GM21576 (cell line): ENCODE results near the gene SYT14.
"Not testable (repeated sequence)": the region's sequence is repeated elsewhere in the genome, so short reads cannot be mapped to it uniquely, and the experiment has no call there.

ENCODE experiments used
- ATAC-seq: cut with Tn5 transposase; IDR thresholded peaks from one replicate; pipeline ENCODE4 v1.9.1; 2021; ENCODE audit warnings: mild to moderate bottlenecking, moderate library complexity; ENCODE audit not compliant: unreplicated experiment

The SYT14 gene

DNA sequence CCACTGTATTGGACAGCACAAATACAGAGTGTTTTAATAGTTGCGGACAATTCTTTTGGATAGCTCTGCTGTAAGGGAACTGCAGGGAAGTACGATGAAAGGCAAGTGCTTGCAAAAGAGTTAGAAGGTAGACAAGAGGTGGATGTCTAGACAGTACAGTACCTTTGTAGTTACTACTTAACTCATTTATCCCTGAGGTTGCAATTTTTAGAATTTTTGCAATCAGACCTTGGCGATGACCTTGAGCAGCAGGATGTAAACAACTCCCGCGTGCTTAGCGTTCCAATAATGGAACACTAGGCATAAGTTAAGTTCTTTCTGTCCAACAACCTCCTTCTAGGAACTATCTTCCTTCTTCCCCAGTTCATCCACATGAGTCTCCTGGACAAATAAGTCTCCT is 1.9 kb upstream of the SYT14 start:
- no peak for ATAC-seq

DNA sequence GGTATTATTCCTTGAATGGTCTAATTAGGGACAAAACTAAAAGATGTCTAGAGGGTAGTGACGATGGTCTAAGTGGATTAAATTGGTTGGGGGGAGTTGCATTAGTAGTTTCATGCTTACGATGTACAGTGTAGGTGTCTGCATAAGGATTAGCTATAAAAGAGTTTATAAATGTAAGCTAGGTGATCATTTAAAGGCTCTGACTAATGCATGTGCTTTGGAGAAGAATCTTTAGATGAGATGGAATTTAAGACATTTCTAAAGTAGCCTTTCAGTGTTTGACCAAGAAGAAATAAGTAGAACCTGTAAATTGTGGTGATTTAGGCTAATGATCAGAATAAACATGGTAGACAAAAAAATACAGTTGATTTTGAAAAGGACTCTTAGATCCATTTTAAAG is 7.4 kb downstream of the SYT14 start:
- ATAC-seq, result no peak

DNA sequence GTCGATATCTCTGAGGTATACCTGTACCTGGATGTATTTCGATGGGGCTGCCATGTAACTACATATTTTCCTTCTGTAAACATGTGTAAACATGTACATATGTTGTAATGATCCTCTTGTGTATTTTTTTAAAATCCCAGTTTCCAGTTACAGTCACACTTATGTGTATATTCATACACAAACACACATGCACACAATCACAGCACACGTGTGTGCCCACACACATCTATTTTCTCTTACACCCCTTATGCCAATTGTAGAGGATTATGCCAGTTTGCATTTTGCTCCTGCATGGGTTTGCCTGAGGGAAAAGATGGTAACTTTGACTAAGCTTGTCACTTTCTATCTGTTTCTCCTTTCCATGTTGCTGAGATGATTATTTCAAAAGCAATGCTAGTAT is 10.1 kb downstream of the SYT14 start:
- ATAC-seq, result no peak

DNA sequence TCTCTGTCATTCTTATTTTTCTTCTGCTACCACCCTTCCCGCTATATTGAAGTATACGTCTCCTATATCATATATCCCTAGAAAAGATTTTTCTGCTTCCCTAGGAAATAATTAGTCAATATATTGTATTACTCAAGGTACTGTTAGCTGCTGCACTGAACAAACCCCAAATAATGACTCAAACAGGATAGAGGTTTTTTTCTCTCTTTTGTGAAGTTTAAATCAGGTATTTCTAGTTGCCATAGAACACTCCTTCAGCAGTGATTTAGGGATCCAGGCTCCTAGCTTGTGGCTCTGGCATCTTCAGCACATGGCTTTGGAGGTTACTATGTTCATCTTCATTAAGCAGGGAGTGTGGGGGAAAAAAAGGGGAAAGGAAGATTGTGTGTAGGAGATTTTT is 18.1 kb downstream of the SYT14 start:
- ATAC-seq, result no peak

DNA sequence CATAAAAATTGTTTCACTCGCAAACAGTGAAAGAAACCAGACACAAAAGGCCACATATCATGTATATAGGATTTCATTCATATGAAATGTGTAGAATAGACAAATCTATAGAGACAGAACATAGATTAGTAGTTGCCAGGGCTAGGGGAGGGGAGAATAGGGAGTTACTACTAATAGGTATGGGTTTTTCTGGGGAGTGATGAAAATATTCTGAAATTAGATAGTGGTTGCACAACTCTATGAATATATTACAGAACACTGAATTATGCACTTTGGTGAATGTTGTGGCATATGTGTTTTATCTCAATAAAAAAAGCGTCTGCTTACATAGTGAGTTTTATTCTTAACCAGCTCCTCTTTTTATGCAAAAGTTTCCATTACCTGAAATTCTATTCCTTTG is 21.6 kb downstream of the SYT14 start:
- ATAC-seq, result no peak

DNA sequence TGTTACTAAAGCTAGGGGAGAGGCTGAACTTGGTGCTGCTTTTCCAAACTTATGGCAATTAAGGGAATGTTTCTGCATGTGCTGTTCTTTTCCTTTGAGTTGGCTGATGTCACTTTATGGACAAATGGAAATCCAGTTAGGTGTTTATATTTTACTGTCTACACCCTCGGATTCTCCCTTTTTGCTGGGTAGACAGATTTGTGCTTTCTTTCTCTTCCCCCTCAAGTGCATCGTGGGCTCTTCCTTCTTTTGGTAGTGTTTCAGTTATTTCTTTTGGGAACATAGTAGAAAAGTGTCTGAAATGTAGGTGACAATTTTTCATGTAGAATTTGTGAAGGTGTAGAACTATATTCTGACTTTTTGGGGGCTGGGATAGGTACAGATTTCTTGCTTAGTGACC is 22.9 kb downstream of the SYT14 start:
- no peak for ATAC-seq

DNA sequence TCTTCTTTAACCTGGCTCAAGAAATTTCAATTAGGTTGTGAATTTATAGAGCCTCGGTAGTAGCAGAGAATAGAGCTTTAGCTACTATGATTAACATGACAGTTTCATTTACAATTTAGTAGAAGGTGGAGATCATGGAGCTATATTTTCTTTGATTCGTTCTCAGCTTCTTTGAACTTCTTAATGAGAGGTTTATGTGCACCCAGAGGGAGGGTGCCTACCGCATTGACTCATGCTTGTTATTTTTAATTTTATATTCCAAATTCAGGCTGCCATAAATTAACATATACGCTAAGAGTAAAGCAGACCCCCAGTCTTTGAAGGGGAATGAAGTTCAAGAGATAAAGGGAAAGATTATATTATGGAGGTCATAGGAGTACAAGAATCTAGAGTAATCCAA is 24.4 kb downstream of the SYT14 start:
- ATAC-seq, result no peak

DNA sequence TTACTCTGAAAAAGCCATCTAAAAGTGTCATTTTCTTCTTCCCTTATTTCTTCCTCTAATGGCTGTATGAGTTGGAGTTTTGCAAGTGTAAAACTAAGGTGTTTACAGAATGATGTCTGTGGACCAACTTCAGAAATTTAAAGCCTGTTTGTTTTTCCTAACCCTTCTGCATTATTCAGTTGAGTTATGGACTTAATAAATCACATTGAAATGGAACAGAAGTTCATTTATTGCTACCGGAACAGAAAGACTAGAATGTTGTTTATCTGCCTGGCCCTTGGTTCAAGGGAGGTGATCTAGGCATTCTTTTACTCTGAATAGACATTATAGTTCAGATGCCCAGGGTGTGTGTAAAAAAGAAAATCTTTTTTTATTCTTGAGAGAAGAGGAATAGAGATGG is 24.8 kb downstream of the SYT14 start:
- no peak for ATAC-seq

DNA sequence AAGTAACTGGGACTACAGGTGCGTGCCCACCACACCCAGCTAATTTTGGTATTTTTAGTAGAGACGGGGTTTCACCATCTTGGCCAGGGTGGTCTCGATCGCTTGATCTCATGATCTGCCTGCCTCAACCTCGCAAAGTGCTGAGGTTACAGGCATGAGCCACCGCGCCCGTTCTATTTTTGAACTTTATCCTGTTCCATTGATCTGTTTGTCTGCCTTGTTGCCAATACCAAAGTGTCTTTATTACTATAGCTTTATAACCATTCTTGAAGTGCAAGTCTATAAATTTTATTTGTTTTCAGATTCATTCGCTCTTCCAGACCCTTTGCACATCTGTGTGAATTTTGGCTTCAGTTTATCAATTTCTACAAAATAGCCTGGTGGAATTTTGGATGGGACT is 28.0 kb downstream of the SYT14 start:
- no peak for ATAC-seq

DNA sequence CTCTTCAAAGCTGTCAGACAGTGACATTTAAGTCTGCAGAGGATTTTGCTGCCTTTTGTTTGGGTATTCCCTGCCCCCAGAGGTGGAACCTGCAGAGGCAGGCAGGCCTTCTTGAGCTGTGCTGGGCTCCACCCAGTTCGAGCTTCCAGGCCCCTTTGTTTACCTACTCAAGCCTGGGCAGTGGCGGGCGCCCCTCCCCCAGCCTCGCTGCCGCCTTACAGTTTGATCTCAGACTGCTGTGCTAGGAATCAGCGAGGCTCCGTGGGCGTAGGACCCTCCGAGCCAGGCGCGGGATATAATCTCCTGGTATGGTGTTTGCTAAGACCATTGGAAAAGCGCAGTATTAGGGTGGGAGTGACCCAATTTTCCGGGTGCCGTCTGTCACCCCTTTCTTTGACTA is 40.7 kb downstream of the SYT14 start:
- ATAC-seq, result not testable (repeated sequence)

DNA sequence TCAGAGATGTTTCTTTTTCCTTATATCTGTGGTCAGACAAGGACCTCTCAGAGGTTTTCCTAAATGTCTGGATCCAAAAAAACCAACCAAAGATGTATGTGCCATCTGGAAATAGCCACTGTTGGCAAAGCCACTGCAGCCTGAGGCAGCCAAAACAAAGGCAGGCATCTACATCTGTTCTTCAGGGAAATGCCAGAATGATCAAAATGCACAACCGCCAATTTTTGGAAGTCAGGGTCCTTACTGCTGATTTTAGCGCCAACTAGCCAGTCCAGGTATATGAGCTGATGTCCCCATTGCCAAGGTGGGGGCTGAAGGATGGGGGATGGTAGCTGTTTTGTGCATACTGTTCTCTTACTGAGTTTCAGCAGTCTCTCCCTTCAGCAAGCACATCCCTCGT is 45.9 kb downstream of the SYT14 start:
- ATAC-seq, result no peak

DNA sequence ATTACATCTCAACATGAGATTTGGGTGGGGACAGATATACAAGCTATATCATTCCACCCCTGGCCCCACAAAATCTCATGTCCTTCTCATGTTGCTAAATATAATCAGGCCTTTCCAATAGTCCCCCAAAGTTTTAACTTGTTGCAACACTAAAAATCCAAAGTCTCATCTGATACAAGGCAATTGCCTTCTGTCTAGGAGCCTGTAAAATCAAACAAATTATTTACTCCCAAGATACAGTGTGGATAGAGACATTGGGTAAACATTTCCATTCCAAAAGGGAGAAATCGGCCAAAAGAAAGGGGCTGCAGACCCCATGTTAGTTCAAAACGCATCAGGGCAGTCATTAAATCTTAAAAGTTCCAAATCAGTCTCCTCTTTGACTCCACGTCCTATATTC is 47.0 kb downstream of the SYT14 start:
- no peak for ATAC-seq

DNA sequence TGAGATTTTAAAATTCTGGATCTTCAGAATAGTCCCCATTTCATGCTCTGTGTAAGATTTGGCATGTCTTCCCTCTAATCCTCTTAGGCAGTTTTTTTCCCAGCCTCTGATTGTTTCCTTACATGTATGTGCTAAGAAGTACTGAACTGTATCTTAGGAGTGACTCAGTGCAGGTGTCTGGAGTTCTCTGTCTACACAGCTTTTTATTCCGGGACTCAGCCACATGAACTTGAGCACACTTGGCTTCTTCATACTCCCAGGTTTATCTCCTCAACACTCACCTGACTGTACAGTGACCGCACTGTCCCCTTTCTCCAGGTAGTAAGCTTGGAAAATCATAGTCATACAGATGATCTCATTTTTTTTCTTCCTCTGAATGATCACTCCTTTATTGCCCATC is 50.7 kb downstream of the SYT14 start:
- no peak for ATAC-seq

DNA sequence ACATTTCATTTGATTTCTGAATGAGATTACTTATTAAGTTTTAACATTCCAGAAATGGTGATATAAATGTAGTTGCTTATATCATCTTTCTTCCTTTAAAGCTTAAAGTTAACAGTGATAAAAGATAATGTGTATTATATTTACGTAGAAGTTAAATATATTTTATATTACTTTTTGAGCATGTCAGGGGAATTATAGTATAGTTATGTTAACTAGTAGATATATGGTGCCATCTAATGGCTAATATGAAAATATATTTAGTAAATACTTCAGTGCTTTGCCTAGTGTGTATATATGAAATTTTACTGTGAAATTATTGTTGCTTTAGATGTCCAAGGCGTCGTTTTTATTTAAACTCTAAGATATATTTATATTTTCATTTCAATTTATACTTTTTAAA is 51.5 kb downstream of the SYT14 start:
- no peak for ATAC-seq

DNA sequence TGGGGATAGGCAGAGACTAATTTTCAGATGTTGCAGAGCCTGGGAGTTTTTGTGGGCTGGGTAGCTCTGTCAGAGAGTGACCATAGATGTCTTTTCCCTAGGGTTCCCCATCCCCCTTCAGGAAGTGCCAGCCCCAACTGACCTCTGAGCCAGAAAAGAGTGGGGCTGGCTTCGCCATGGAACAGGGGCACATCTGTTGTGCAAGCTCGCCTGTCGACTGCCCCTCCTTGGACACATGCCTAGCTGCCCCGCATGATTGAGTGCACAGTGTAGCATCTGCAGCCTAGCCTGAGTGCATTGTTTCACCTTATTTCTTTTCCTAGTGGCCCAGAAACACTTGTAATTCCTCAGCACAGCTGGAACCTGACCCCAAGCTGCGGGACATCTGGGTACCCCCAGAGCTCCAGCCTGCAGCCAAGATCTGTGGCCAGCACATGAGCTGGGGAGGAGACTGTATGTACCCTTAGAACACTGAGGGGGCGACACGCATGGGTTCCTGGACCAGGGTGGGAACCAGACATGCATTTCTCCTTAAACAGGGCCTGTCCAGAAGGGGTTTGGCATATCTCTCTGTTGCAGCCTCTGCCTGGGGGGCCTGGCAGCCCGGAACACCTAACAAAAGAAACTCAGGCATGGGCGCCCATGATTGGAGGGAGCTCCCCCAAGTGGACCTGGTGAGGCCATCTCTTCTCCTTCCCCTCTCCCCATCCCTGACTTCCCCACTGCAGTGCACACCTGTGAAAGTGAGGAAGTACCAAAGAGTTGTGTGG is 55.2 kb downstream of the SYT14 start:
- no peak for ATAC-seq

DNA sequence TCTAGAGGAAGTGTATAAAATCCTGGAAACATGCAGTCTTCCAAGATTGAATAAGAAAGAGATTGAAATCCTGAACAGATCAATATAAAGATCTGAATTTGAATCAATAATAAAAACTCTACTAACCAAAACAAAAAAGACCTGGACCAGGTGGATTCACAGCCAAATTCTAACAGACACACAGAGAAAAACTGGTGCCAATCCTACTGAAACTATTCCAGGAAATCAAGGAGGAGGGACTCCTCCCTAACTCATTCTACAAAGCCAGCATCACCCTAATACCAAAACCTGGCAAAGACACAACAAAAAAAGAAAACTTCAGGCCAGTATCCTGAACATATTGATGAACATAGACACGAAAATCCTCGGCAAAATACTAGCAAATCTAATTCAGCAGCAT is 58.3 kb downstream of the SYT14 start:
- ATAC-seq, result no peak

DNA sequence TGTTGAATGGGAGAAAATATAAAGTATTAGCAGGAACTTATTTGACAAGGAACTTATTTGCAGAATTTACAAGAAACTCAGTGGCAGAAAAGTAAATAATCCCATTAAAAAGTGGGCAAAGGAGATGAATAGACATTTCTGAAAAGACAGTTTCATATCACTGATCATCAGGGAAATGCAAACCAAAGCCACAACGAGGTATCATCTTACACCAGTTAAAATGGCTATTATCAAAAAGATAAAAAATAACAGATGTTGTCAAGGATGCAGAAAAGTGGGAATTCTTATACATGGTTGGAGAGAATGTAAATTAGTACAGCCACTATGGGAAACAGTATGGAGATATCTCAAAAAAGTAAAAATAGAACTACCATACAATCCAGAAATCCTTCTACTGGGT is 61.0 kb downstream of the SYT14 start:
- ATAC-seq, result no peak

DNA sequence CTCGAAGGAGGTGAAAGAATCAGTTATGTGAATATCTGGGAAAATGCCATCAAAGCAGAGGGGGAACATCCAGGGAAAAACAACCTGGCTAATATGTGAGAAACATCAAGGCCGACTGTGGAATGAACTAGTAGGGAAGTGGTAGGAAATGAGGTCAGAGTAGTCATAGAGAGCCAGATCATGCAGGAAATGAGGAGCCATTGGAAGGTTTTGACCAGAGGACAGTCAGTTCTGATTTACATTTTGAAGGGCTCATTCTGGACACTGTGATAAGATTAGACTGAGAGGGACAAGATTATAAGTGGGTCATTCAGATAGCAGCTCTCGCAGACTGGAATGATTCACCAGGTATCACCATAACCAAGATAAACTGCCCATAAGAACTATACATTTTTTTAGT is 63.7 kb downstream of the SYT14 start:
- no peak for ATAC-seq

DNA sequence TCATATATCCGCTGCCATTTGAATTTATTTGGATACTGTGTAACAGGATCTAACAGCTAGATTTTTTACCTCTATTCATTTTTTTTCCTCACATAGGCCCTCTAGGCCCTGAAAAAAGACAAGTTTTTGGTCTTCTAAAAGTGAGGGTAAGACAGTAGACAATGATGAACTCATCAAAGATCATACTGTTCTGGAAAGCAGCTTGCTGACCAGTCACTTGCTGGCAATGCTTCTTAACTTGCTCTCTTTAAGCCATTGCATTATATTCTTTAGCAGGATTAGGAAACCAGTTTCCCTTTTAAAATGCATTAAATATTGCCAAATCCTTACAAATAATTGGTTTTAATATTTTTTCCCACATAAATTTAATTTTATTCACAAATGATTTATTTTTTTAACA is 65.5 kb downstream of the SYT14 start:
- no peak for ATAC-seq

DNA sequence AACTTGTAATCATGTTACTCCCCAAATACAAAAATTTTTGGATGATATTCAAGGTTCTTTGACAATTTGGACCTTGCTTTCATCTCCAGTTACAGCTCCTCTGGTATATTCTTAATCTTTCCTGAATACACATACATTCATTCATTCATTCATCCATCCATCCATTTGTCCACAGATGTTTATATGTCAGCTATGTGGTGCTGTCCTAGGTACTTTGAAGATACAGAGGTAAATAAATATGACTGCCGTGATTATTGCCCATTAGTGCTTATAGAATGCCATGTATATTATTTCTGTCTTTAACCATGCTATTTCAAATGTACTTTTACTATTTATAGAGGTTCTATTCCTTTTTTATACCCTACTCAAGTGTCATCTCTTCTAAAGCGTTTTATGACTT is 72.1 kb downstream of the SYT14 start:
- ATAC-seq, result no peak

DNA sequence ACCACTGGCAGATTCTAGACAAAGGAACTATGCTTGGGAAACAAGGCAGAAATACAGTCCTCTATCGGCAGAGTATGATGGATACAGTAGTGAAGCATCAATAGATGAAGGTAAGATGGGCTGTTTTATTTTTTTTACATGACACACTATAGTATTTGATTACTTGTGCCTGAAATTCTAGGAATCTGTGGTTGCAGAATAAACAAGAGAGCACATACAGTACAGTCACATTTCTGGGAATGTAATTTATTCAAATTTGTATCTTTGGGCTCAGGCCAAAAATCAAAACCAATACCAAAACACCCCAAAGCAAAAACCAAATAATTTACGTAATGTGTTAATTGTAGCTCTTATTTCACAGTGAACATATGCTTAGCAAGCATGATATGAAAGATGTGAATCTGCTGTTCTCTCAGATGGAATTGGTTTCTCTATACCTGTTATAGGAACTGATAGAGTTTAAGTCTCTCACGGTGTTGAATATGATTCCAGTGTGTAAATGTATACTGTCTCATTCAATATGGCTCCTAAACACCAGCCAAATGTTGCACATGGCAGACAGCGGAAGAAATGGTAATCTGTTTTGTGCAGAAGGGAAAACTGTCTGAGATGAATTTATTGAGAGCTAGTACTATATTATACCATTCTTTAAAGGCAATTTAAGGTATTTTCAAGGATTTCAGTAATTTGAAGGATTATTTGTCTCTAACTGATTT is 83.3 kb downstream of the SYT14 start:
- no peak for ATAC-seq

DNA sequence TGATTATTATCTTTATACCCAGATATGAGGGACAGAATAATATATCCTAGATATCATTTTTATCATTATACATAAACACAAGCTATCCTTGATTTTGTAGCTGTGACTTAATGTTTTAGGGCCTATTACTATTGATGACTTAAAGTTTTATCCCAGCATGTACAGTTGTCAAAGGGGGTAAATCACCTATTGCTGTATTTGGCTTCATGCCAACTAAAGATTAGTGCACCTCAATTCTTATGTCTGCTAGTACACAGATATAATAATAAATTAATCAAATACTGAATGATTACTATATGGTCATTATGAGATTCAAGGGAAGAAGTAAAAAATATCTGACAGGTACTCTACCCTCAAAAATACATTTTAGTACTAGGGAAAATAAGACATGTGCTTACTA is 84.0 kb downstream of the SYT14 start:
- no peak for ATAC-seq

DNA sequence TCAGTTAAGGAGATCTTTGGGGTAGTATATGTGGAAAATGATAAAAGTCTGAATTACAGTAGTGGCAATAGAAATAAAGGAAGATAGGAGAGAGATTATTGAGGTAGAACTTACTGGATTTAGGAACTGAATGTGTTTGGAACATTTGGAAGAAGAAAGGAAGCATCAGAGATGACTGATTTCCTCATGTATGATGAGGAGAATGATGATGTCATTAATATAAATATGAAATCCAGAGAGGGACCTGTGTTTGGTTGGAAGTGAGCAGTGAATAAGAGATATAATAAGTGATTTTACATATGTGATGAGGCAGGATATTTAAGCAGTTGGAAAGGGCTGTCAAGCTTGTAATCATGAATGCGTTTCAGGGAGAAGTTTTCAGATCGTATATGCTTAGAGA is 86.3 kb downstream of the SYT14 start:
- no peak for ATAC-seq
